Measurements from ENCODE around the gene SLC38A2.
A peak's percentile ranks its signal among the peaks of the same experiment; 100 is the strongest.
"Not testable (repeated sequence)": the region's sequence is repeated elsewhere in the genome, so short reads cannot be mapped to it uniquely, and the experiment has no call there.

The SLC38A2 gene

GRCh38 chr12:46372544-46373300, at the start of gene SLC38A2:
SLC38A2 (minus strand) TSS chr12:46372773; CDS start chr12:46371293, 1,480 bp downstream.
- peak; percentile 93 for DNase-seq (ENCODE audit: low spot score)

GRCh38 chr12:46419675-46420074, 47.1 kb upstream of the SLC38A2 start:
- no peak for DNase-seq (ENCODE audit: low spot score)

GRCh38 chr12:46415552-46415951, 43.0 kb upstream of the SLC38A2 start:
- DNase-seq (ENCODE audit: low spot score): no peak

- no peak for DNase-seq (ENCODE audit: low spot score)
Observed at GRCh38 chr12:46414591-46415268, 42.2 kb upstream of the SLC38A2 start.

GRCh38 chr12:46413368-46413767, 40.8 kb upstream of the SLC38A2 start:
- DNase-seq (ENCODE audit: low spot score): no peak

- DNase-seq (ENCODE audit: low spot score): no peak
Observed at GRCh38 chr12:46412857-46413256, 40.3 kb upstream of the SLC38A2 start.

- no peak for DNase-seq (ENCODE audit: low spot score)
Observed at GRCh38 chr12:46410495-46410894, 37.9 kb upstream of the SLC38A2 start.

- DNase-seq (ENCODE audit: low spot score): no peak
Observed at GRCh38 chr12:46409974-46410373, 37.4 kb upstream of the SLC38A2 start.

- no peak for DNase-seq (ENCODE audit: low spot score)
Observed at GRCh38 chr12:46409342-46409741, 36.8 kb upstream of the SLC38A2 start.

GRCh38 chr12:46408441-46408840, 35.9 kb upstream of the SLC38A2 start:
- DNase-seq (ENCODE audit: low spot score): no peak

GRCh38 chr12:46407361-46407760, 34.8 kb upstream of the SLC38A2 start:
- DNase-seq (ENCODE audit: low spot score): no peak

- no peak for DNase-seq (ENCODE audit: low spot score)
Observed at GRCh38 chr12:46406352-46407027, 33.9 kb upstream of the SLC38A2 start.

GRCh38 chr12:46404733-46405132, 32.2 kb upstream of the SLC38A2 start:
- DNase-seq (ENCODE audit: low spot score): no peak

- DNase-seq (ENCODE audit: low spot score): no peak
Observed at GRCh38 chr12:46404225-46404631, 31.7 kb upstream of the SLC38A2 start.

GRCh38 chr12:46403719-46404070, 31.1 kb upstream of the SLC38A2 start:
- no peak for DNase-seq (ENCODE audit: low spot score)

GRCh38 chr12:46402941-46403718, 30.6 kb upstream of the SLC38A2 start:
- DNase-seq (ENCODE audit: low spot score): no peak

GRCh38 chr12:46402451-46402850, 29.9 kb upstream of the SLC38A2 start:
- no peak for DNase-seq (ENCODE audit: low spot score)

GRCh38 chr12:46401662-46402061, 29.1 kb upstream of the SLC38A2 start:
- DNase-seq (ENCODE audit: low spot score): no peak

- no peak for DNase-seq (ENCODE audit: low spot score)
Observed at GRCh38 chr12:46400406-46400805, 27.8 kb upstream of the SLC38A2 start.

GRCh38 chr12:46399461-46400248, 27.1 kb upstream of the SLC38A2 start:
- not testable (repeated sequence) for DNase-seq (ENCODE audit: low spot score)

GRCh38 chr12:46396826-46397225, 24.3 kb upstream of the SLC38A2 start:
- DNase-seq (ENCODE audit: low spot score): no peak

Measured in hematopoietic multipotent progenitor cell treated with erythropoietin and hydrocortisone succinate and interleukin-3 and kit ligand, for 15 days (in vitro differentiated cells).